Measurements from ENCODE around the gene HM13. TPM values are rescaled to one million over a fixed set of nuclear protein-coding genes. Genes with fewer than 3 reads are reported as not detected.

HM13 gene
- total RNA-seq, 4 donors from 2014 or later = 54.8 to 86.7 (median 75.8) TPM

GRCh38 chr20:31566658-31567379 is 52.6 kb downstream of the HM13 start:
- H3K36me3 ChIP-seq = peaks cover 0 to 75% (median 13%) of the 10 kb centered on the region in 3 donors
- H3K4me1 ChIP-seq = peaks cover 0 to 44% (median 20%) of the 10 kb centered on the region in 4 donors

GRCh38 chr20:31567380-31567720 is 53.1 kb downstream of the HM13 start:
- peak overlapping the region in 2 of 4 donors; percentile 3 to 13 for H3K27ac ChIP-seq
- no peak for TF ChIP-seq POLR2A (IDR thresholded peaks at IDR 0.05)
- DNase-seq (ENCODE audit: low spot score in 2 of 2) = no peak
- peaks cover 0 to 69% (median 8%) of the 10 kb centered on the region in 3 donors for H3K36me3 ChIP-seq
- no peaks in the 10 kb centered on the region for H3K9me3 ChIP-seq
- no peaks in the 10 kb centered on the region for H3K27me3 ChIP-seq
- H3K4me3 ChIP-seq = no peak overlapping the region
- peaks cover 0 to 50% (median 25%) of the 10 kb centered on the region in 4 donors for H3K4me1 ChIP-seq

More at GRCh38 chr20:31566658-31567379, 52.6 kb downstream of the HM13 start:
- H3K27me3 ChIP-seq = no peaks in the 10 kb centered on the region
- no peaks in the 10 kb centered on the region for H3K9me3 ChIP-seq
- DNase-seq (ENCODE audit: low spot score in 2 of 2) = no peak
- no peak for TF ChIP-seq EP300 (IDR thresholded peaks at IDR 0.05)
- TF ChIP-seq POLR2A (IDR thresholded peaks at IDR 0.05) = no peak
- TF ChIP-seq CTCF (IDR thresholded peaks at IDR 0.05) = no peak
- 73 to 84% methylated on average over 14 of the region's 14 CpGs for WGBS, 2 donors
- peak overlapping the region in 2 of 4 donors; percentile 13 to 49 for H3K27ac ChIP-seq
- no peak overlapping the region for H3K4me3 ChIP-seq

GRCh38 chr20:31568041-31568731 is 53.9 kb downstream of the HM13 start:
- Histone ChIP-seq H3K4me3 (no peak overlapping the region), H3K27ac (peak overlapping the region in 3 of 4 donors; percentile 45 to 97 (median 94)), H3K4me1 (peaks cover 0 to 50% (median 28%) of the 10 kb centered on the region in 4 donors), H3K36me3 (peaks cover 0 to 63% (median 8%) of the 10 kb centered on the region in 3 donors), H3K9me3 (no peaks in the 10 kb centered on the region), H3K27me3 (no peaks in the 10 kb centered on the region)
- 71 to 77% methylated on average over 21 of the region's 21 CpGs for WGBS, 2 donors
- DNase-seq (ENCODE audit: low spot score in 2 of 2) = no peak
- TF ChIP-seq CTCF (IDR thresholded peaks at IDR 0.05) (no peak), POLR2A (IDR thresholded peaks at IDR 0.05) (no peak), EP300 (IDR thresholded peaks at IDR 0.05) (no peak)

GRCh38 chr20:31568773-31569162 is 54.5 kb downstream of the HM13 start:
- Histone ChIP-seq H3K27ac (peak overlapping the region in 3 of 4 donors; percentile 45 to 97 (median 94)), H3K36me3 (peaks cover 0 to 57% (median 8%) of the 10 kb centered on the region in 3 donors), H3K4me1 (peaks cover 0 to 53% (median 33%) of the 10 kb centered on the region in 4 donors), H3K4me3 (no peak overlapping the region), H3K9me3 (no peaks in the 10 kb centered on the region), H3K27me3 (no peaks in the 10 kb centered on the region)
- TF ChIP-seq POLR2A (IDR thresholded peaks at IDR 0.05) = no peak
- TF ChIP-seq EP300 (IDR thresholded peaks at IDR 0.05) = no peak
- no peak for TF ChIP-seq CTCF (IDR thresholded peaks at IDR 0.05)
- WGBS, 2 donors = 78 to 90% methylated on average over 5 of the region's 5 CpGs
- DNase-seq (ENCODE audit: low spot score in 2 of 2) = no peak

GRCh38 chr20:31569163-31570020 is 55.1 kb downstream of the HM13 start:
- Histone ChIP-seq H3K9me3 (no peaks in the 10 kb centered on the region), H3K4me3 (no peak overlapping the region), H3K36me3 (peaks cover 0 to 51% (median 2%) of the 10 kb centered on the region in 3 donors), H3K27ac (peak overlapping the region; percentile 74 to 97 (median 91)), H3K27me3 (no peaks in the 10 kb centered on the region), H3K4me1 (peaks cover 0 to 57% (median 37%) of the 10 kb centered on the region in 4 donors)
- no peak for TF ChIP-seq POLR2A (IDR thresholded peaks at IDR 0.05)
- peak in 1 of 2 donors; percentile 31 for TF ChIP-seq EP300 (IDR thresholded peaks at IDR 0.05)
- TF ChIP-seq CTCF (IDR thresholded peaks at IDR 0.05) = peak; percentile 80 to 90 (median 87)
- 34 to 37% methylated on average over 10 of the region's 10 CpGs for WGBS, 2 donors
- DNase-seq (ENCODE audit: low spot score in 2 of 2) = peak; percentile 39 to 71
